ENCODE results near the gene TPCN1.

DNA sequence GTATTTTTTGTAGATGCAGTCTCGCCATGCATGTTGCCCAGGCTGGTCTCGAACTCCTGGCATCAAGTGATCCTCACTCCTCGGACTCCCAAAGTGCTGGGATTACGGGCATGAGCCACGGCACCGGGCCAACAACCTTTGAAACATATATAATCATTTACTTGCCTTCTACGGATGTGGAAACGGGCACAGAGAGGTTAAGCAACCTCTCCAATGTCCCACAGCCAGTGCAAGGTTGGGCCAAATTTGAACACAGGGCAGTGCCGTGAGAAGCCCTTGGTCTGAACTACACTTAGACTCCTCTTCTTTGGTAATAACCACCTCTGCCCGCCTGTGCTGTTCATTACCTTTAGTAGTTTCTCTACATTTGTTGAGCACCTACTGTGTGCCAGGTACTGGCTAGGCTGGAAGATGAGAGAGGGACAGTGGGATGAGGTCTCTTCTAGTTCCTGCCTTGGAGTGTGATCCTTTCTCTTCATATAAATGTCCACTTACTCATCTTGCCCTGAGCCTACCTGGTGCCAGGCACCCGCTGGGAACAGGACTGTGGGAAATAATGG lies 38.2 kb upstream of the TPCN1 start:
- no peak for TF ChIP-seq POLR2A (IDR thresholded peaks at IDR 0.05; ENCODE audit: low read depth, low read length)
- TF ChIP-seq POLR2AphosphoS5 (IDR thresholded peaks at IDR 0.05; ENCODE audit: low read depth, low read length), result no peak
- TF ChIP-seq PAX5 (IDR thresholded peaks at IDR 0.05; ENCODE audit: insufficient read depth, low read length, severe bottlenecking), result no peak
